CD4-positive, alpha-beta T cell treated with Interleukin-6 at 100 ng/mL for 8 hours (primary cell): ENCODE measurements around the gene AGL.
"Not testable (repeated sequence)": the region's sequence is repeated elsewhere in the genome, so short reads cannot be mapped to it uniquely, and the experiment has no call there.

Experiments
- DNase-seq: peaks from one replicate; pipeline ENCODE4 v3.0.0-alpha.2; 2020; ENCODE audit warnings: mixed read lengths, low spot score

The AGL gene

GRCh38 chr1:99851850-99852454 is 1.8 kb downstream of the AGL start:
- no peak for DNase-seq

GRCh38 chr1:99852648-99853047 is 2.5 kb downstream of the AGL start:
- no peak for DNase-seq

GRCh38 chr1:99855914-99856450 is 5.8 kb downstream of the AGL start:
- no peak for DNase-seq

GRCh38 chr1:99857041-99857440 is 6.9 kb downstream of the AGL start:
- not testable (repeated sequence) for DNase-seq

GRCh38 chr1:99858286-99858685 is 8.1 kb downstream of the AGL start:
- no peak for DNase-seq

GRCh38 chr1:99858881-99859280 is 8.7 kb downstream of the AGL start:
- DNase-seq: no peak

GRCh38 chr1:99860703-99861102 is 10.5 kb downstream of the AGL start:
- no peak for DNase-seq

- no peak for DNase-seq
Measured at GRCh38 chr1:99867682-99868081, 17.5 kb downstream of the AGL start.

GRCh38 chr1:99869304-99869703 is 19.1 kb downstream of the AGL start:
- DNase-seq: no peak

- no peak for DNase-seq
Measured at GRCh38 chr1:99869723-99870122, 19.6 kb downstream of the AGL start.

GRCh38 chr1:99872063-99872462 is 21.9 kb downstream of the AGL start:
- no peak for DNase-seq

- DNase-seq: no peak
Measured at GRCh38 chr1:99877568-99877967, 27.4 kb downstream of the AGL start.

- DNase-seq: no peak
Measured at GRCh38 chr1:99886179-99886578, 36.0 kb downstream of the AGL start.

- DNase-seq: no peak
Measured at GRCh38 chr1:99886841-99887240, 36.7 kb downstream of the AGL start.

- DNase-seq: no peak
Measured at GRCh38 chr1:99887890-99888289, 37.7 kb downstream of the AGL start.

- no peak for DNase-seq
Measured at GRCh38 chr1:99891997-99892396, 41.8 kb downstream of the AGL start.

- not testable (repeated sequence) for DNase-seq
Measured at GRCh38 chr1:99903278-99903677, 53.1 kb downstream of the AGL start.

GRCh38 chr1:99906535-99906934 is 56.4 kb downstream of the AGL start:
- DNase-seq: no peak

- DNase-seq: no peak
Measured at GRCh38 chr1:99917214-99917613, 67.1 kb downstream of the AGL start.

- no peak for DNase-seq
Measured at GRCh38 chr1:99919220-99919619, 69.1 kb downstream of the AGL start.

GRCh38 chr1:99934801-99935200 is 84.6 kb downstream of the AGL start:
- no peak for DNase-seq

- no peak for DNase-seq
Measured at GRCh38 chr1:99935534-99935933, 85.4 kb downstream of the AGL start.

GRCh38 chr1:99936071-99936470 is 85.9 kb downstream of the AGL start:
- no peak for DNase-seq

- DNase-seq: no peak
Measured at GRCh38 chr1:99942723-99943122, 92.6 kb downstream of the AGL start.
